HCT116 (cell line): ENCODE measurements around the gene RASSF3. TPM values are rescaled to one million over a fixed set of nuclear protein-coding genes. Genes with fewer than 3 reads are reported as not detected.
A peak's percentile ranks its signal among the peaks of the same experiment; 100 is the strongest.

Source experiments
- ATAC-seq: fragments of 200-7000 bp; cut with Tn5 transposase; 2 replicates; pipeline ENCODE4 v1.9.1; 2020; ENCODE audit warnings: mild to moderate bottlenecking, moderate library complexity
- BruUV-seq: library from RNA; stranded (reverse); fragments of 400-500 nt; replicated peaks from 2 replicates; lab custom pipeline; 2021; lab: Mats Ljungman, UMichigan
- CTCF ChIA-PET: fragments of 300-600 bp; sonication (Branson Sonifier 250); formaldehyde crosslinking; loops from one replicate; lab custom pipeline; 2021; ENCODE audit warnings: antibody characterized with exemption; lab: Charles Lee
- POLR2A ChIA-PET: fragments of 300-600, 350-600 bp; sonication (Branson Sonifier 250); formaldehyde crosslinking; loops from one replicate; lab custom pipeline; 2021; ENCODE audit warnings: antibody characterized with exemption; lab: Charles Lee
- RAD21 ChIA-PET, 2 experiments: fragments of 300-600 bp; sonication (Branson Sonifier 250); formaldehyde crosslinking; loops; one replicate each; lab custom pipeline; 2023; ENCODE audit warnings: low total read pairs in 2 of 2; ENCODE audit not compliant: uncharacterized antibody in 2 of 2, unreplicated experiment in 2 of 2, low non-redundant PET in 1 of 2; lab: Charles Lee
- DNase-seq: peaks from one replicate; pipeline ENCODE4 v3.0.0-alpha.2; 2010; ENCODE audit warnings: low read depth, low spot score
- H2AFZ ChIP-seq: fragments of 200-600 bp; shearing (Covaris generic), sonication (generic); 2 replicates; pipeline ENCODE4 v1.6.1; 2017; ENCODE audit warnings: low read depth, mixed run types, mixed read lengths, antibody characterized with exemption, low read length; ENCODE audit not compliant: poor library complexity, severe bottlenecking
- H3K27ac ChIP-seq: 2 replicates; pipeline ENCODE4 v1.5.1; 2012; ENCODE audit warnings: low read depth, low read length
- H3K27me3 ChIP-seq: fragments of 200-600 bp; sonication (generic); 2 replicates; pipeline ENCODE4 v1.6.1; 2016; ENCODE audit warnings: mixed run types, low read length, mixed read lengths; ENCODE audit not compliant: insufficient read depth
- H3K36me3 ChIP-seq, 2 experiments: fragments of 200-500 bp in 1 of 2; fragments of 200-600 bp in 1 of 2; sonication (Bioruptor generic) in 1 of 2; sonication (generic) in 1 of 2; 2 replicates each; pipeline versions ENCODE4 v1.5.1 to v1.6.1; 2014 to 2016; ENCODE audit warnings: low read length in 2 of 2, inconsistent platforms in 1 of 2, mixed read lengths in 1 of 2, mixed run types in 1 of 2; ENCODE audit not compliant: insufficient read depth in 2 of 2, control insufficient read depth in 1 of 2
- H3K4me1 ChIP-seq, 2 experiments: fragments of 200-600 bp in 1 of 2; sonication (generic) in 1 of 2; 2 replicates each; pipeline versions ENCODE4 v1.5.1 to v1.6.1; 2012 to 2017; ENCODE audit warnings: low read length in 2 of 2, inconsistent platforms in 1 of 2, mild to moderate bottlenecking in 1 of 2, mixed read lengths in 1 of 2, mixed run types in 1 of 2, moderate library complexity in 1 of 2; ENCODE audit not compliant: insufficient read depth in 2 of 2, control insufficient read depth in 1 of 2
- H3K4me2 ChIP-seq: fragments of 200-600 bp; sonication (generic); 2 replicates; pipeline ENCODE4 v1.6.1; 2017; ENCODE audit warnings: mixed run types, low read length, mixed read lengths
- H3K4me3 ChIP-seq, 2 experiments: fragments of 200-600 bp in 1 of 2; sonication (generic) in 1 of 2; replicated peaks in 1 of 2; 2 replicates each; pipeline ENCODE4 v1.5.1; 2011 to 2016; ENCODE audit warnings: low read length in 2 of 2, control low read depth in 1 of 2, low read depth in 1 of 2, mild to moderate bottlenecking in 1 of 2, mixed read lengths in 1 of 2, mixed run types in 1 of 2
- H3K79me2 ChIP-seq: fragments of 200-600 bp; sonication (generic); 2 replicates; pipeline ENCODE4 v1.6.1; 2017; ENCODE audit warnings: mild to moderate bottlenecking, mixed run types, low read length, moderate library complexity, mixed read lengths; ENCODE audit not compliant: insufficient read depth
- H3K9ac ChIP-seq: fragments of 200-600 bp; sonication (generic); 2 replicates; pipeline ENCODE4 v1.6.1; 2016; ENCODE audit warnings: low read length, mixed read lengths
- H3K9me2 ChIP-seq: fragments of 200-600 bp; sonication (generic), shearing (Covaris generic); 2 replicates; pipeline ENCODE4 v1.6.1; 2017; ENCODE audit warnings: mixed run types, mild to moderate bottlenecking, moderate library complexity; ENCODE audit not compliant: insufficient read depth
- H3K9me3 ChIP-seq, 2 experiments: fragments of 200-500 bp in 1 of 2; fragments of 200-600 bp in 1 of 2; sonication (Bioruptor generic) in 1 of 2; sonication (generic) in 1 of 2; 2 replicates each; pipeline ENCODE4 v1.6.1; 2014 to 2017; ENCODE audit warnings: low read length in 2 of 2, mixed read lengths in 2 of 2, inconsistent platforms in 1 of 2, low read depth in 1 of 2, mild to moderate bottlenecking in 1 of 2, mixed run types in 1 of 2, moderate library complexity in 1 of 2; ENCODE audit not compliant: control insufficient read depth in 1 of 2, insufficient read depth in 1 of 2
- H4K20me1 ChIP-seq: fragments of 200-600 bp; sonication (generic), shearing (Covaris generic); 2 replicates; pipeline ENCODE4 v1.6.1; 2017; ENCODE audit warnings: mixed run types, mild to moderate bottlenecking, moderate library complexity; ENCODE audit not compliant: insufficient read depth
- ATF3 ChIP-seq: IDR thresholded peaks from 2 replicates; pipeline ENCODE4 v1.6.1; 2012
- CBX3 ChIP-seq: IDR thresholded peaks from 2 replicates; pipeline ENCODE4 v1.6.1; 2012; ENCODE audit warnings: low read depth
- CEBPB ChIP-seq: IDR thresholded peaks from 2 replicates; pipeline ENCODE4 v1.6.1; 2012; ENCODE audit warnings: low read depth
- EZH2phosphoT487 ChIP-seq: fragments of 200-600 bp; IDR thresholded peaks from 2 replicates; pipeline ENCODE4 v1.6.1; 2018; ENCODE audit warnings: antibody characterized with exemption, borderline replicate concordance
- FOSL1 ChIP-seq: IDR thresholded peaks from 2 replicates; pipeline ENCODE4 v1.6.1; 2012; ENCODE audit warnings: low read depth
- MAX ChIP-seq: IDR thresholded peaks from 2 replicates; pipeline ENCODE4 v1.6.1; 2012
- POLR2A ChIP-seq: IDR thresholded peaks from 2 replicates; pipeline ENCODE4 v1.7.0; 2011; ENCODE audit warnings: borderline replicate concordance; ENCODE audit not compliant: insufficient read depth, insufficient read length; ENCODE audit errors: extremely low read depth
- POLR2AphosphoS5 ChIP-seq: IDR thresholded peaks from 2 replicates; pipeline ENCODE4 v1.6.1; 2011; ENCODE audit warnings: mild to moderate bottlenecking, low read depth, low read length, moderate library complexity
- SP1 ChIP-seq: IDR thresholded peaks from 2 replicates; pipeline ENCODE4 v1.6.1; 2012; ENCODE audit warnings: low read depth
- TCF7L2 ChIP-seq: IDR thresholded peaks from 2 replicates; pipeline ENCODE4 v1.7.0; 2011; ENCODE audit warnings: borderline replicate concordance, inconsistent platforms; ENCODE audit not compliant: insufficient read depth, insufficient read length; ENCODE audit errors: extremely low read depth
- intact Hi-C: fragments of 100-400 bp; cut with micrococcal nuclease; formaldehyde crosslinking; loops from 2 replicates; pipeline ENCODE4 v1.10.0; 2022
- total RNA-seq: library from RNA; stranded (reverse); gene quantifications from one replicate; pipeline ENCODE4 v1.2.1, GENCODE V29; 2021; ENCODE audit not compliant: unreplicated experiment
- TF ChIP-seq, protein P1 (sequence below): IDR thresholded peaks from 2 replicates; pipeline ENCODE4 v1.6.1; 2011; ENCODE audit warnings: mild to moderate bottlenecking, low read length, moderate library complexity; ENCODE audit not compliant: insufficient replicate concordance; ENCODE audit errors: extremely low read depth

Gene RASSF3
- total RNA-seq, 1 experiment from 2014 or later: 67.1 TPM

- no peak for TF ChIP-seq POLR2A
- no peak for TF ChIP-seq CEBPB
- no peak for TF ChIP-seq ATF3
Measured at GRCh38 chr12:64610660-64611340, 505 bp downstream of the RASSF3 start (continued).

DNA sequence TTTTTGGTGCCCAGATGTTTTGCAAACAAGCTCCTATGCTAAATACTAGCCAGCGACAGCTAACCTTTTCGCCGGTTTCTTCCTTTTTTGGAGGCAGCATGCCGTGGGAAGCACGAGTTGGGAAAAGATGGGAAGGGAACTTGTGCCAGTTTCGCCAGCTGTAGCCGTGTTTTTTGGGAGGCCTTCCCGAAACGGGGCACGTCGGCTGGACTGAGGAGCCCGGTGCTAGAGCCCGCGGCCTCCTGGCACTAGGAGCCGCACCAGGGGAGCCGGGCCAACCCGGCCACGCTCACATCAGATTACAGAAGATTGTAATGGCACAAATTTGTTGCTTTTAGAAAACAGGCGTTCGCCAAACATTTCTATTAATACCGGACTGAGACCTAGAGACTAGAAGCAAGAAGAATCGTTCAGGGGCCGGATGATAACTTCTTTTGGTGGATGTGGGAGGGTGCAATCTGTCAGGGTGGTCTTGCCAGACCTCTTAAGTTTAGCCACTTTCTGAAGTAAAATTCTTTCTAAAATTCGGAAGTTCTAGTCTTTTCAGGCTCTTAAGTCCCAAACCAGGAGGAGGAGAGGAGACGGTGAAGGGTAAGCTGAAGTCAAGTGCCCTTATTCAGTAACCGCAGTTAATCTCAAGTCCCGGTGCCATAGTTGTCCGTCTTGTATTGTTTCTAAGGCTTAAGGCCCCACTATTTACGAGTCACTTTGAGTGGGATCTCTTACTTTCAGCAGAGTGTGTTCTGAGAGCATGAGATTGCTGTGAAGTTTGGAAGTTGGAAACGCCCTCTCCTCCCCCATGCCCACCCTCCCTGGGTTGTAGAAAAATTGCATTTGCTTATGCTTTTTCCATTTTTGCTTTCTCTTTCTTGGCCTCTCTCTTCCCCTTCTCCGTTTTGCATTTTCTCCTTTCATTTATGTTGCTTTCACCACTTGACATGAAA, 1.3 kb downstream of the RASSF3 start:
- H2AFZ ChIP-seq: no peak overlapping the region

More for the DNA sequence above, 1.3 kb downstream of the RASSF3 start:
- Histone ChIP-seq H3K4me3 (peak overlapping the region; percentile 89 to 96), H3K4me2 (peak overlapping the region; percentile 91), H3K9ac (peak overlapping the region; percentile 89), H3K4me1 (peaks cover 13 to 40% of the 10 kb centered on the region in 2 experiments), H3K36me3 (peaks cover 4 to 5% of the 10 kb centered on the region in 2 experiments; a peak in 2 of 4 replicates), H3K9me2 (no peaks in the 10 kb centered on the region), H3K27me3 (no peaks in the 10 kb centered on the region), H3K9me3 (no peaks in the 10 kb centered on the region), H3K27ac (peak overlapping the region; percentile 81), H4K20me1 (no peaks in the 10 kb centered on the region), H3K79me2 (peaks cover 62% of the 10 kb centered on the region)
- ATAC-seq: no peak
- TSS peak; percentile 30 for BruUV-seq
- ChIA-PET CTCF (no interaction called here), POLR2A (no interaction called here), RAD21 (no interaction called here)
- TF ChIP-seq FOSL1: no peak
- TF ChIP-seq TCF7L2: no peak
- no peak for TF ChIP-seq POLR2AphosphoS5
- TF ChIP-seq, protein P1, sequence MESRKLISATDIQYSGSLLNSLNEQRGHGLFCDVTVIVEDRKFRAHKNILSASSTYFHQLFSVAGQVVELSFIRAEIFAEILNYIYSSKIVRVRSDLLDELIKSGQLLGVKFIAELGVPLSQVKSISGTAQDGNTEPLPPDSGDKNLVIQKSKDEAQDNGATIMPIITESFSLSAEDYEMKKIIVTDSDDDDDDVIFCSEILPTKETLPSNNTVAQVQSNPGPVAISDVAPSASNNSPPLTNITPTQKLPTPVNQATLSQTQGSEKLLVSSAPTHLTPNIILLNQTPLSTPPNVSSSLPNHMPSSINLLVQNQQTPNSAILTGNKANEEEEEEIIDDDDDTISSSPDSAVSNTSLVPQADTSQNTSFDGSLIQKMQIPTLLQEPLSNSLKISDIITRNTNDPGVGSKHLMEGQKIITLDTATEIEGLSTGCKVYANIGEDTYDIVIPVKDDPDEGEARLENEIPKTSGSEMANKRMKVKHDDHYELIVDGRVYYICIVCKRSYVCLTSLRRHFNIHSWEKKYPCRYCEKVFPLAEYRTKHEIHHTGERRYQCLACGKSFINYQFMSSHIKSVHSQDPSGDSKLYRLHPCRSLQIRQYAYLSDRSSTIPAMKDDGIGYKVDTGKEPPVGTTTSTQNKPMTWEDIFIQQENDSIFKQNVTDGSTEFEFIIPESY: no peak
- TF ChIP-seq EZH2phosphoT487: no peak
- TF ChIP-seq MAX: no peak
- no peak for TF ChIP-seq CBX3
- no peak for TF ChIP-seq SP1
- no peak for DNase-seq
- intact Hi-C loops: no loop called here
